Stomach (tissue), 9 donors: ENCODE measurements around the gene IWS1. TPM values are rescaled to one million over a fixed set of nuclear protein-coding genes. Genes with fewer than 3 reads are reported as not detected.
"Not testable (repeated sequence)": the region's sequence is repeated elsewhere in the genome, so short reads cannot be mapped to it uniquely, and the experiment has no call there.

Experiments used
- DNase-seq, 2 donors: peaks; one replicate each; pipeline versions ENCODE4 v3.0.0 to v3.0.0-alpha.2; 2013 to 2019
- H3K27ac ChIP-seq, 5 donors: fragments of 200-600 bp in 4 of 5; sonication (generic) in 4 of 5; one replicate each; pipeline ENCODE4 v1.5.1; 2013 to 2019; ENCODE audit warnings: mild to moderate bottlenecking in 1 of 5, moderate library complexity in 1 of 5
- H3K27me3 ChIP-seq, 3 donors: fragments of 200-600 bp; sonication (generic); one replicate each; pipeline ENCODE4 v1.5.1; 2017 to 2019; ENCODE audit warnings: mixed run types in 1 of 3
- H3K36me3 ChIP-seq, 4 donors: fragments of 200-600 bp; sonication (generic); 1 replicate in 3 of 4; 2 replicates in 1 of 4; pipeline ENCODE4 v1.5.1; 2016 to 2019
- H3K4me1 ChIP-seq, 4 donors: fragments of 200-600 bp; sonication (generic); one replicate each; pipeline ENCODE4 v1.5.1; 2016 to 2019
- H3K4me3 ChIP-seq, 4 donors: fragments of 200-600 bp; sonication (generic) in 3 of 4; one replicate each; pipeline ENCODE4 v1.5.1; 2016 to 2019; ENCODE audit warnings: mild to moderate bottlenecking in 1 of 4
- H3K9me3 ChIP-seq, 4 donors: fragments of 200-600 bp; sonication (generic); one replicate each; pipeline ENCODE4 v1.5.1; 2016 to 2019
- CTCF ChIP-seq, 7 experiments: fragments of 450-650 bp in 4 of 7; fragments of 200-600 bp in 3 of 7; sonication (generic) in 3 of 7; IDR thresholded peaks; one replicate each; pipeline ENCODE4 v1.5.1; 2016 to 2019; ENCODE audit warnings: antibody characterized with exemption in 7 of 7, control low read depth in 2 of 7, mild to moderate bottlenecking in 1 of 7
- EP300 ChIP-seq: sonication (generic); formaldehyde crosslinking; IDR thresholded peaks from one replicate; pipeline ENCODE4 v1.6.1; 2017; ENCODE audit warnings: antibody characterized with exemption
- POLR2A ChIP-seq, 4 donors: fragments of 450-650 bp; IDR thresholded peaks; one replicate each; pipeline ENCODE4 v1.6.1; 2016; ENCODE audit warnings: antibody characterized with exemption in 4 of 4, control low read depth in 2 of 4, mild to moderate bottlenecking in 1 of 4, moderate library complexity in 1 of 4
- POLR2AphosphoS5 ChIP-seq, 3 donors: sonication (generic); formaldehyde crosslinking; IDR thresholded peaks; one replicate each; pipeline ENCODE4 v1.6.1; 2016; ENCODE audit warnings: antibody characterized with exemption in 3 of 3
- WGBS, 5 donors: extraction: QIAGEN DNeasy Blood & Tissue Kit in 3 of 5; methylation state at CpG; one replicate each; pipeline versions ENCODE4 v1.1.5 to v1.1.7; 2013 to 2018; 5-methylcytosine and 5-hydroxymethylcytosine counted together
- intact Hi-C: fragments of 100-400 bp; cut with DNase I; formaldehyde crosslinking; loops from one replicate; pipeline ENCODE4 v1.15.1; 2023; ENCODE audit warnings: low total_unique reads
- polyA plus RNA-seq, 3 donors: library from polyadenylated mRNA; stranded (reverse); fragments of 200-250 nt; gene quantifications; one replicate each; pipeline ENCODE4 v1.2.3, GENCODE V29; 2013
- total RNA-seq, 5 donors: library from RNA; depleted of rRNA; stranded (reverse); fragments of >200 nt; gene quantifications; one replicate each; pipeline versions ENCODE4 v1.1.0 to v1.2.3, GENCODE V29; 2014 to 2016
- donor health status: healthy with polysubstance abuse.
- donor health status: Bipolar disorder and iron deficiency.
- donor health status: healthy.

Gene IWS1
- total and polyA plus RNA-seq, 8 donors: 18.7 to 145 (median 36.4) TPM

- Histone ChIP-seq H3K4me1 (peaks cover 10 to 19% (median 11%) of the 10 kb centered on the region in 4 donors), H3K27me3 (no peaks in the 10 kb centered on the region), H3K36me3 (no peaks in the 10 kb centered on the region), H3K27ac (peak overlapping the region; percentile 74 to 82 (median 76)), H3K9me3 (no peaks in the 10 kb centered on the region), H3K4me3 (no peak overlapping the region)
- WGBS, 5 donors: 38 to 62% (median 45%) methylated on average over 19 of the region's 19 CpGs
- intact Hi-C loops: no loop called here
- DNase-seq: peak; percentile 81 to 92
- TF ChIP-seq POLR2AphosphoS5 (IDR thresholded peaks at IDR 0.05) (peak in 2 of 3 donors; percentile 38 to 48), CTCF (IDR thresholded peaks at IDR 0.05) (no peak), POLR2A (IDR thresholded peaks at IDR 0.05) (no peak)
These were observed 71.4 kb downstream of the IWS1 start for GRCh38 chr2:127454595-127455565.

GRCh38 chr2:127453392-127454171, 72.7 kb downstream of the IWS1 start:
- Histone ChIP-seq H3K9me3 (no peaks in the 10 kb centered on the region), H3K27me3 (no peaks in the 10 kb centered on the region), H3K36me3 (no peaks in the 10 kb centered on the region), H3K27ac (peak overlapping the region in 2 of 5 donors; percentile 76 to 78), H3K4me1 (peaks cover 10 to 19% (median 11%) of the 10 kb centered on the region in 4 donors), H3K4me3 (no peak overlapping the region)
- 81 to 85% (median 82%) methylated on average over 8 of the region's 8 CpGs for WGBS, 5 donors
- DNase-seq: peak in 1 of 2 donors; percentile 26
- TF ChIP-seq EP300: no peak
- TF ChIP-seq POLR2AphosphoS5 (IDR thresholded peaks at IDR 0.05): no peak
- no peak for TF ChIP-seq CTCF (IDR thresholded peaks at IDR 0.05)
- TF ChIP-seq POLR2A (IDR thresholded peaks at IDR 0.05): no peak
- intact Hi-C loops: no loop called here

- WGBS, 5 donors: 93 to 100% (median 98%) methylated on average over 3 of the region's 3 CpGs
- Histone ChIP-seq H3K27ac (no peak overlapping the region), H3K36me3 (no peaks in the 10 kb centered on the region), H3K9me3 (no peaks in the 10 kb centered on the region), H3K27me3 (no peaks in the 10 kb centered on the region), H3K4me3 (no peak overlapping the region), H3K4me1 (peaks cover 10 to 19% (median 11%) of the 10 kb centered on the region in 4 donors)
- no peak for TF ChIP-seq CTCF (IDR thresholded peaks at IDR 0.05)
- TF ChIP-seq EP300: no peak
- no peak for TF ChIP-seq POLR2AphosphoS5 (IDR thresholded peaks at IDR 0.05)
- TF ChIP-seq POLR2A (IDR thresholded peaks at IDR 0.05): no peak
- no peak for DNase-seq
- intact Hi-C loops: no loop called here
These were observed 73.3 kb downstream of the IWS1 start for GRCh38 chr2:127453013-127453391.

GRCh38 chr2:127452423-127452822, 73.9 kb downstream of the IWS1 start:
- H3K27ac ChIP-seq, DNase-seq, H3K36me3 ChIP-seq, intact Hi-C loops, H3K4me3 ChIP-seq, H3K27me3 ChIP-seq, H3K9me3 ChIP-seq: not testable (repeated sequence)
- 94 to 99% (median 97%) methylated on average over 8 of the region's 8 CpGs for WGBS, 5 donors
- H3K4me1 ChIP-seq: peaks cover 10 to 19% (median 11%) of the 10 kb centered on the region in 4 donors
